Activated naive CD4-positive, alpha-beta T cell treated with anti-CD3 and anti-CD28 coated beads, Interleukin-2, amount 50 U/mL, for 24 hours (primary cell): ENCODE results near the gene AZU1.
"Not testable (repeated sequence)": the region's sequence is repeated elsewhere in the genome, so short reads cannot be mapped to it uniquely, and the experiment has no call there.

Source experiments
- H3K27ac Mint-ChIP-seq: one replicate; pipeline ENCODE4 v1.8.0; 2021; ENCODE audit warnings: mild to moderate bottlenecking, mixed read lengths
- H3K27me3 Mint-ChIP-seq: one replicate; pipeline ENCODE4 v1.8.0; 2021; ENCODE audit warnings: mixed read lengths
- H3K36me3 Mint-ChIP-seq: one replicate; pipeline ENCODE4 v1.8.0; 2021; ENCODE audit warnings: mixed read lengths
- H3K4me1 Mint-ChIP-seq: one replicate; pipeline ENCODE4 v1.8.0; 2021; ENCODE audit warnings: mixed read lengths
- H3K4me3 Mint-ChIP-seq: one replicate; pipeline ENCODE4 v1.8.0; 2021; ENCODE audit warnings: mild to moderate bottlenecking, mixed read lengths
- H3K9me3 Mint-ChIP-seq: one replicate; pipeline ENCODE4 v1.8.0; 2021; ENCODE audit warnings: mixed read lengths

AZU1 gene

GRCh38 chr19:813219-814151 lies 14.2 kb upstream of the AZU1 start:
- Mint-ChIP-seq H3K27me3 (no peaks in the 10 kb centered on the region), H3K9me3 (no peaks in the 10 kb centered on the region), H3K36me3 (peaks cover 8% of the 10 kb centered on the region), H3K4me3 (no peak overlapping the region), H3K4me1 (no peaks in the 10 kb centered on the region), H3K27ac (peak overlapping the region; percentile 62)

GRCh38 chr19:814152-815078 lies 13.2 kb upstream of the AZU1 start:
- Mint-ChIP-seq H3K27ac (peak overlapping the region; percentile 90), H3K9me3 (no peaks in the 10 kb centered on the region), H3K4me3 (no peak overlapping the region), H3K27me3 (no peaks in the 10 kb centered on the region), H3K36me3 (peaks cover 8% of the 10 kb centered on the region), H3K4me1 (no peaks in the 10 kb centered on the region)

GRCh38 chr19:815079-815774 lies 12.4 kb upstream of the AZU1 start:
- H3K27ac Mint-ChIP-seq, result peak overlapping the region; percentile 78
- H3K4me1 Mint-ChIP-seq, result no peaks in the 10 kb centered on the region
- no peak overlapping the region for H3K4me3 Mint-ChIP-seq
- no peaks in the 10 kb centered on the region for H3K9me3 Mint-ChIP-seq
- no peaks in the 10 kb centered on the region for H3K27me3 Mint-ChIP-seq
- peaks cover 8% of the 10 kb centered on the region for H3K36me3 Mint-ChIP-seq

GRCh38 chr19:815775-816499 lies 11.7 kb upstream of the AZU1 start:
- Mint-ChIP-seq H3K36me3 (peaks cover 8% of the 10 kb centered on the region), H3K4me1 (no peaks in the 10 kb centered on the region), H3K27me3 (no peaks in the 10 kb centered on the region), H3K9me3 (no peaks in the 10 kb centered on the region), H3K27ac (peak overlapping the region; percentile 78), H3K4me3 (no peak overlapping the region)

- Mint-ChIP-seq H3K9me3 (no peaks in the 10 kb centered on the region), H3K27me3 (no peaks in the 10 kb centered on the region), H3K27ac (peak overlapping the region; percentile 14), H3K4me1 (no peaks in the 10 kb centered on the region), H3K4me3 (no peak overlapping the region), H3K36me3 (peaks cover 6% of the 10 kb centered on the region)
Measured at GRCh38 chr19:816500-816857, 11.2 kb upstream of the AZU1 start.

GRCh38 chr19:820212-820611 lies 7.4 kb upstream of the AZU1 start:
- not testable (repeated sequence) for H3K27me3 Mint-ChIP-seq, H3K27ac Mint-ChIP-seq, H3K4me1 Mint-ChIP-seq, H3K36me3 Mint-ChIP-seq, H3K9me3 Mint-ChIP-seq, H3K4me3 Mint-ChIP-seq

GRCh38 chr19:821231-821824 lies 6.3 kb upstream of the AZU1 start:
- no peaks in the 10 kb centered on the region for H3K4me1 Mint-ChIP-seq
- H3K27me3 Mint-ChIP-seq, result peaks cover 7% of the 10 kb centered on the region
- no peak overlapping the region for H3K27ac Mint-ChIP-seq
- H3K9me3 Mint-ChIP-seq, result no peaks in the 10 kb centered on the region
- H3K4me3 Mint-ChIP-seq, result peak overlapping the region; percentile 63
- peaks cover 4% of the 10 kb centered on the region for H3K36me3 Mint-ChIP-seq

- Mint-ChIP-seq H3K27ac (no peak within 1 kb of the TSS), H3K4me1 (no peaks in the 10 kb centered on the region), H3K4me3 (peak within 1 kb of the TSS; percentile 63), H3K36me3 (no peaks in the 10 kb centered on the region), H3K9me3 (no peaks in the 10 kb centered on the region), H3K27me3 (peaks cover 7% of the 10 kb centered on the region)
Measured at GRCh38 chr19:821825-822503, 5.7 kb upstream of the AZU1 start, which contains the start of gene PLPPR3. Gene PLPPR3 (minus strand): TSS chr19:821955. CDS start chr19:821559, 396 bp downstream.

GRCh38 chr19:823565-824121 lies 4.0 kb upstream of the AZU1 start:
- Mint-ChIP-seq H3K9me3 (no peaks in the 10 kb centered on the region), H3K36me3 (no peaks in the 10 kb centered on the region), H3K27me3 (peaks cover 7% of the 10 kb centered on the region), H3K4me3 (no peak overlapping the region), H3K4me1 (no peaks in the 10 kb centered on the region), H3K27ac (no peak overlapping the region)

- peaks cover 7% of the 10 kb centered on the region for H3K27me3 Mint-ChIP-seq
- H3K27ac Mint-ChIP-seq, result no peak overlapping the region
- no peaks in the 10 kb centered on the region for H3K9me3 Mint-ChIP-seq
- no peaks in the 10 kb centered on the region for H3K4me1 Mint-ChIP-seq
- H3K4me3 Mint-ChIP-seq, result no peak overlapping the region
- H3K36me3 Mint-ChIP-seq, result no peaks in the 10 kb centered on the region
Measured at GRCh38 chr19:824885-825284, 2.8 kb upstream of the AZU1 start.

GRCh38 chr19:825897-826644 lies 1.6 kb upstream of the AZU1 start:
- Mint-ChIP-seq H3K4me1 (no peaks in the 10 kb centered on the region), H3K4me3 (no peak overlapping the region), H3K27me3 (peaks cover 7% of the 10 kb centered on the region), H3K27ac (no peak overlapping the region), H3K9me3 (no peaks in the 10 kb centered on the region), H3K36me3 (no peaks in the 10 kb centered on the region)

- Mint-ChIP-seq H3K27me3 (peaks cover 7% of the 10 kb centered on the region), H3K4me1 (no peaks in the 10 kb centered on the region), H3K9me3 (no peaks in the 10 kb centered on the region), H3K27ac (no peak overlapping the region), H3K4me3 (no peak overlapping the region), H3K36me3 (no peaks in the 10 kb centered on the region)
Measured at GRCh38 chr19:827314-827709, 325 bp upstream of the AZU1 start.

GRCh38 chr19:829129-829758 lies 1.6 kb downstream of the AZU1 start:
- Mint-ChIP-seq H3K36me3 (no peaks in the 10 kb centered on the region), H3K27ac (no peak overlapping the region), H3K4me1 (no peaks in the 10 kb centered on the region), H3K9me3 (no peaks in the 10 kb centered on the region), H3K27me3 (peaks cover under 1% of the 10 kb centered on the region), H3K4me3 (no peak overlapping the region)
